Ovary (tissue), 3 donors: Measurements from ENCODE around the gene VIPR1.

Experiments
- CTCF ChIP-seq, 3 donors: fragments of 450-650 bp in 2 of 3; fragments of 200-600 bp in 1 of 3; IDR thresholded peaks; one replicate each; pipeline versions ENCODE4 v1.5.1 to v1.8.0; 2016 to 2022; ENCODE audit warnings: antibody characterized with exemption in 3 of 3, mild to moderate bottlenecking in 1 of 3
- POLR2A ChIP-seq: fragments of 450-650 bp; IDR thresholded peaks from one replicate; pipeline ENCODE4 v1.6.1; 2017; ENCODE audit warnings: antibody characterized with exemption, mild to moderate bottlenecking, moderate library complexity
- donor health status: DM: no; HTN: no; CAD: no.

DNA sequence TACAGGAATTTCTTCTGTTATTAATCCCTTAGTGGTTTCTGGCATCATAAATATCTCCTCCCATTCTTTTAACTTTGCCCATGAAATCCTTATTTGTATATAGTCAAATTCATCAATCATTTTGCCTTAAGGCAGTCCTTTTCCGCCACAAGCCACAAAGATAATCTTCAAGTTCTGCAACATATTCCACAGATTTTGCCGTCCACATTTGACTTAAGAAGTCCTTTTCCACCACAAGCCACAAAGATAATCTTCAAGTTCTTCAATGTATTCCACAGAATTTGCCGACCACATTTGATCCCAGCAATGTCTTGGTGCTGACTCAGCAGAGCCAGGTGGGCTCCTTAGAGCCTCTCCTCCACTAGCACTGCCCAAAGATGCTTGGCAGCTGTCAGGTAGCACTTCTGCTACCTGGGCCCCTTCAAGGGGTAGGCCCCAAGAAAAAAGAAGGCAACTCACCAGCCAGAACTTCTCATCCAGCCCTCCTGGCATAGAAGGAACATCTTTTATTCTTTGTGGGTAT lies 44.3 kb downstream of the VIPR1 start:
- TF ChIP-seq CTCF (IDR thresholded peaks at IDR 0.05) (no peak), POLR2A (no peak)
